Neural progenitor cell (in vitro differentiated cells): ENCODE data around the gene UPP2. TPM values are rescaled to one million over a fixed set of nuclear protein-coding genes. Genes with fewer than 3 reads are reported as not detected.

Experiments used
- DNase-seq: peaks from one replicate; pipeline ENCODE4 v3.0.0-alpha.2; 2016; ENCODE audit warnings: low spot score
- H2AFZ ChIP-seq: fragments of 200-600 bp; sonication (generic); replicated peaks from 2 replicates; pipeline ENCODE4 v1.6.1; 2016; ENCODE audit warnings: antibody characterized with exemption
- H3F3A ChIP-seq: fragments of 200-600 bp; sonication (generic); 2 replicates; pipeline ENCODE4 v1.6.1; 2016; ENCODE audit warnings: antibody characterized with exemption, low read depth
- H3K27ac ChIP-seq: fragments of 200-600 bp; sonication (generic); 2 replicates; pipeline ENCODE4 v1.5.1; 2016; ENCODE audit warnings: mild to moderate bottlenecking
- H3K27me3 ChIP-seq: fragments of 200-600 bp; sonication (generic); 2 replicates; pipeline ENCODE4 v1.6.1; 2016; ENCODE audit warnings: mild to moderate bottlenecking, moderate library complexity
- H3K36me3 ChIP-seq: fragments of 200-600 bp; sonication (generic); 2 replicates; pipeline ENCODE4 v1.5.1; 2016
- H3K4me1 ChIP-seq: fragments of 200-600 bp; sonication (generic); 2 replicates; pipeline ENCODE4 v1.6.1; 2016; ENCODE audit warnings: mixed run types
- H3K4me2 ChIP-seq: fragments of 200-600 bp; sonication (generic); 2 replicates; pipeline ENCODE4 v1.6.1; 2016
- H3K4me3 ChIP-seq: fragments of 200-600 bp; sonication (generic); 2 replicates; pipeline ENCODE4 v1.5.1; 2016
- H3K79me2 ChIP-seq: fragments of 200-600 bp; sonication (generic); 2 replicates; pipeline ENCODE4 v1.6.1; 2016; ENCODE audit warnings: low read depth
- H3K9ac ChIP-seq: fragments of 200-600 bp; sonication (generic); 2 replicates; pipeline ENCODE4 v1.6.1; 2016
- H3K9me3 ChIP-seq: fragments of 200-600 bp; sonication (generic); 2 replicates; pipeline ENCODE4 v1.5.1; 2016; ENCODE audit warnings: low read depth
- H4K20me1 ChIP-seq: fragments of 200-600 bp; sonication (generic); 2 replicates; pipeline ENCODE4 v1.6.1; 2016; ENCODE audit warnings: low read depth
- H3K27ac Mint-ChIP-seq: 3 replicates; pipeline ENCODE4 v1.8.0; 2021; ENCODE audit warnings: mixed read lengths
- H3K27me3 Mint-ChIP-seq: 2 replicates; pipeline ENCODE4 v1.8.0; 2022; ENCODE audit warnings: low read depth, mild to moderate bottlenecking, inconsistent platforms, moderate library complexity, mixed read lengths; ENCODE audit not compliant: insufficient read depth
- H3K36me3 Mint-ChIP-seq: 3 replicates; pipeline ENCODE4 v1.8.0; 2021; ENCODE audit warnings: mixed read lengths
- H3K4me1 Mint-ChIP-seq: 3 replicates; pipeline ENCODE4 v1.8.0; 2021; ENCODE audit warnings: mixed read lengths
- H3K4me3 Mint-ChIP-seq: 3 replicates; pipeline ENCODE4 v1.8.0; 2021; ENCODE audit warnings: mild to moderate bottlenecking, moderate library complexity, mixed read lengths
- H3K9me3 Mint-ChIP-seq: 3 replicates; pipeline ENCODE4 v1.8.0; 2020; ENCODE audit warnings: mixed read lengths
- EZH2 ChIP-seq: fragments of 200-600 bp; sonication (generic); IDR thresholded peaks from 2 replicates; pipeline ENCODE4 v1.6.1; 2017; ENCODE audit warnings: antibody characterized with exemption, mild to moderate bottlenecking, moderate library complexity
- EZH2phosphoT487 ChIP-seq: fragments of 200-600 bp; sonication (generic); IDR thresholded peaks from 2 replicates; pipeline ENCODE4 v1.6.1; 2017; ENCODE audit warnings: antibody characterized with exemption
- total RNA-seq: library from RNA; depleted of rRNA; stranded (reverse); fragments of >200 nt; gene quantifications from 2 replicates; pipeline ENCODE4 v1.2.3, GENCODE V29; 2015; ENCODE audit warnings: low replicate concordance
- TF ChIP-seq, protein P1 (sequence below): fragments of 200-600 bp; sonication (generic); IDR thresholded peaks from 2 replicates; pipeline ENCODE4 v1.5.1; 2017; ENCODE audit warnings: antibody characterized with exemption, mild to moderate bottlenecking

The UPP2 gene
- total RNA-seq, 1 donor from 2014 or later = not detected

DNA sequence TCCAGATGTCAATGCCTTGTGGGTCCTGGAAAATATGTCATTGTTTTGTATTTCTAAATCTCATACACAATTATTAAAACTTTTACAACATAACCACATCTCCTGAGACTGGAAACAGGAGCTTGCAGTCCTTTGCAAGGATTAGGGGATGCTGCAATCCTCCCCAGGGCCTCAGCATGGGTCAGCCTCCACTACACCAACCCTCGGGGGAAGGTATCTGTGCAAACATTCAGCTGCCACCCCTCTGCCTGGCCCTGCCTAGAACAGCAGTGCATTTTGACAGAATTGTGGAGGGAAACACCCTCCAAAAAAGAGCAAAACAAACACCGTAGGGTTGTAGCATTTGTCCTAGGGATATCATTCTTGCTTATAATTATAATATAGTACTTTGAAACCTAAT lies 4.2 kb upstream of the UPP2 start:
- H3K79me2 ChIP-seq = no peaks in the 10 kb centered on the region
- TF ChIP-seq EZH2phosphoT487 (no peak), EZH2 (no peak)
- TF ChIP-seq, protein P1, sequence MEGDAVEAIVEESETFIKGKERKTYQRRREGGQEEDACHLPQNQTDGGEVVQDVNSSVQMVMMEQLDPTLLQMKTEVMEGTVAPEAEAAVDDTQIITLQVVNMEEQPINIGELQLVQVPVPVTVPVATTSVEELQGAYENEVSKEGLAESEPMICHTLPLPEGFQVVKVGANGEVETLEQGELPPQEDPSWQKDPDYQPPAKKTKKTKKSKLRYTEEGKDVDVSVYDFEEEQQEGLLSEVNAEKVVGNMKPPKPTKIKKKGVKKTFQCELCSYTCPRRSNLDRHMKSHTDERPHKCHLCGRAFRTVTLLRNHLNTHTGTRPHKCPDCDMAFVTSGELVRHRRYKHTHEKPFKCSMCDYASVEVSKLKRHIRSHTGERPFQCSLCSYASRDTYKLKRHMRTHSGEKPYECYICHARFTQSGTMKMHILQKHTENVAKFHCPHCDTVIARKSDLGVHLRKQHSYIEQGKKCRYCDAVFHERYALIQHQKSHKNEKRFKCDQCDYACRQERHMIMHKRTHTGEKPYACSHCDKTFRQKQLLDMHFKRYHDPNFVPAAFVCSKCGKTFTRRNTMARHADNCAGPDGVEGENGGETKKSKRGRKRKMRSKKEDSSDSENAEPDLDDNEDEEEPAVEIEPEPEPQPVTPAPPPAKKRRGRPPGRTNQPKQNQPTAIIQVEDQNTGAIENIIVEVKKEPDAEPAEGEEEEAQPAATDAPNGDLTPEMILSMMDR = no peak
- H3K27ac ChIP-seq = no peak overlapping the region
- H4K20me1 ChIP-seq = no peaks in the 10 kb centered on the region
- Mint-ChIP-seq H3K36me3 (no peaks in the 10 kb centered on the region), H3K4me1 (no peaks in the 10 kb centered on the region), H3K9me3 (no peaks in the 10 kb centered on the region), H3K4me3 (no peak overlapping the region), H3K27me3 (no peaks in the 10 kb centered on the region), H3K27ac (no peak overlapping the region)
- H3K4me3 ChIP-seq = no peak overlapping the region
- H3K4me2 ChIP-seq = no peak overlapping the region
- no peaks in the 10 kb centered on the region for H3K36me3 ChIP-seq
- no peak overlapping the region for H3K9ac ChIP-seq
- H3K27me3 ChIP-seq = no peaks in the 10 kb centered on the region
- H3F3A ChIP-seq = no peaks in the 10 kb centered on the region
- H2AFZ ChIP-seq = no peak overlapping the region
- H3K9me3 ChIP-seq = no peaks in the 10 kb centered on the region
- H3K4me1 ChIP-seq = no peaks in the 10 kb centered on the region
- DNase-seq = no peak

DNA sequence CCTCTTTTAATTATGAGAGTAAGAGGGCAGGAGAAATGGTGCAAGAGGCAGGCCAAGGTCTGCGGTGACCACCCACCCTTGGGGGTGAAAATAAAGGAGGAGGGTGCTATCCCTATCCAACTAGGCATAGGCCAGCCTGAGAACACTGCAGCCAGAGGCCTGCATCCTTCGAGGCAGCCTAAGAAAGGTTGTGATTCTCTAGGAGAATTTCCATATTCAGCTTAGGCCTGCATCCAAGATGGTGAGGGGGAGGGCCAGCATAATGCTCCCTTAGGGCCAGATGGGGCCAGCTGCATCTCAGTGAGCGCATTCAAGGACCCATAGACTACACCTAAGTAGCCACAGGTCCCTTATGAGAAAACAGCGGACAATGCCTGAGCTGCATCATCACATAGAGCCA lies 3.5 kb upstream of the UPP2 start:
- Mint-ChIP-seq H3K4me1 (no peaks in the 10 kb centered on the region), H3K9me3 (no peaks in the 10 kb centered on the region), H3K4me3 (no peak overlapping the region), H3K36me3 (no peaks in the 10 kb centered on the region), H3K27ac (no peak overlapping the region), H3K27me3 (no peaks in the 10 kb centered on the region)
- no peaks in the 10 kb centered on the region for H3K79me2 ChIP-seq
- H3K4me1 ChIP-seq = no peaks in the 10 kb centered on the region
- no peaks in the 10 kb centered on the region for H3F3A ChIP-seq
- H3K9ac ChIP-seq = no peak overlapping the region
- DNase-seq = no peak
- no peak overlapping the region for H3K27ac ChIP-seq
- no peaks in the 10 kb centered on the region for H4K20me1 ChIP-seq
- no peaks in the 10 kb centered on the region for H3K27me3 ChIP-seq
- no peak overlapping the region for H3K4me3 ChIP-seq
- H3K9me3 ChIP-seq = no peaks in the 10 kb centered on the region
- no peak overlapping the region for H2AFZ ChIP-seq
- no peak overlapping the region for H3K4me2 ChIP-seq
- no peak for TF ChIP-seq EZH2phosphoT487
- no peak for TF ChIP-seq EZH2
- TF ChIP-seq, protein P1 = no peak
- H3K36me3 ChIP-seq = no peaks in the 10 kb centered on the region

DNA sequence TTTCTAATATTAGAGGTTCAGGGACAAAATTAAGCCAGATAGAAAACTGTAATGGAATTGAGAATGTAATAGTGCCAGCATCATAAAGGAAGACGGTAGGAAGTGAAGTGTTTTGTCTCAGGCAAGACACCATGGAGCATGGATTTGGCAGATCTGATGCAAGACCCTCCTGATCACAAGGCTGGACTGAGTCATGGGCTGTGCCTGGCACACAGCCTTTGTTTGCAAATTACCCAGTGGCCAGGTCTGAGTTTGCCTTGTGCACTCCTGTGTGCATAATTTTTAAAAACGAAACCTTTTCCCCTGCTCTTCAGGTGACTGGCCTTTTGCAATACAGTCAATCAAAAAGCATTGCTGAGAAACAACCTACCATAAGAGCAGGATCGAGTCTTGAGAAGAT lies 2.0 kb upstream of the UPP2 start:
- Mint-ChIP-seq H3K27me3 (no peaks in the 10 kb centered on the region), H3K4me3 (no peak overlapping the region), H3K36me3 (no peaks in the 10 kb centered on the region), H3K9me3 (no peaks in the 10 kb centered on the region), H3K4me1 (no peaks in the 10 kb centered on the region), H3K27ac (no peak overlapping the region)
- no peaks in the 10 kb centered on the region for H3F3A ChIP-seq
- H3K36me3 ChIP-seq = no peaks in the 10 kb centered on the region
- H3K4me3 ChIP-seq = no peak overlapping the region
- no peaks in the 10 kb centered on the region for H3K27me3 ChIP-seq
- no peaks in the 10 kb centered on the region for H3K79me2 ChIP-seq
- no peak overlapping the region for H2AFZ ChIP-seq
- no peaks in the 10 kb centered on the region for H4K20me1 ChIP-seq
- H3K4me1 ChIP-seq = peaks cover 5% of the 10 kb centered on the region
- no peak for DNase-seq
- H3K9ac ChIP-seq = no peak overlapping the region
- H3K9me3 ChIP-seq = no peaks in the 10 kb centered on the region
- H3K27ac ChIP-seq = no peak overlapping the region
- H3K4me2 ChIP-seq = no peak overlapping the region
- TF ChIP-seq, protein P1 = no peak
- no peak for TF ChIP-seq EZH2
- no peak for TF ChIP-seq EZH2phosphoT487
